PFSK-1 (cell line): ENCODE measurements around the gene TAGAP.

ENCODE experiments used
- POLR2AphosphoS5 ChIP-seq: IDR thresholded peaks from 2 replicates; pipeline ENCODE4 v1.6.1; 2012; ENCODE audit warnings: low read depth, mild to moderate bottlenecking, control low read depth, low read length, moderate library complexity
- TAF1 ChIP-seq: IDR thresholded peaks from 2 replicates; pipeline ENCODE4 v1.6.1; 2012; ENCODE audit warnings: low read length, control low read depth, borderline replicate concordance; ENCODE audit not compliant: insufficient read depth

- TF ChIP-seq POLR2AphosphoS5 (no peak), TAF1 (no peak)
Measured at GRCh38 chr6:159075506-159076228, 30.9 kb upstream of the TAGAP start.
